T-helper 2 cell treated with Interferon-gamma antibody and Interleukin-4, amounts not matched to agents 5 μg/mL and 100 μg/mL, for 36 hours (primary cell): ENCODE measurements around the gene AATK.

Experiments used
- DNase-seq: peaks from one replicate; pipeline ENCODE4 v3.0.0; 2021; ENCODE audit warnings: low spot score
- H3K27ac Mint-ChIP-seq: one replicate; pipeline ENCODE4 v1.8.0; 2021; ENCODE audit warnings: mild to moderate bottlenecking, mixed read lengths
- H3K27me3 Mint-ChIP-seq: one replicate; pipeline ENCODE4 v1.8.0; 2021; ENCODE audit warnings: low read depth, mixed read lengths
- H3K36me3 Mint-ChIP-seq: one replicate; pipeline ENCODE4 v1.8.0; 2021; ENCODE audit warnings: low read depth, mixed read lengths
- H3K4me1 Mint-ChIP-seq: one replicate; pipeline ENCODE4 v1.8.0; 2021; ENCODE audit warnings: low read depth, mixed read lengths
- H3K4me3 Mint-ChIP-seq: one replicate; pipeline ENCODE4 v1.8.0; 2022; ENCODE audit warnings: mild to moderate bottlenecking, moderate library complexity, mixed read lengths
- H3K9me3 Mint-ChIP-seq: one replicate; pipeline ENCODE4 v1.8.0; 2021; ENCODE audit warnings: mixed read lengths

The AATK gene

GRCh38 chr17:81143717-81144422 is 22.2 kb downstream of the AATK start:
- no peak for DNase-seq
- peaks cover 2% of the 10 kb centered on the region for H3K9me3 Mint-ChIP-seq
- no peak overlapping the region for H3K27ac Mint-ChIP-seq
- no peaks in the 10 kb centered on the region for H3K4me1 Mint-ChIP-seq
- no peaks in the 10 kb centered on the region for H3K36me3 Mint-ChIP-seq
- H3K27me3 Mint-ChIP-seq: no peaks in the 10 kb centered on the region
- no peak overlapping the region for H3K4me3 Mint-ChIP-seq

DNA sequence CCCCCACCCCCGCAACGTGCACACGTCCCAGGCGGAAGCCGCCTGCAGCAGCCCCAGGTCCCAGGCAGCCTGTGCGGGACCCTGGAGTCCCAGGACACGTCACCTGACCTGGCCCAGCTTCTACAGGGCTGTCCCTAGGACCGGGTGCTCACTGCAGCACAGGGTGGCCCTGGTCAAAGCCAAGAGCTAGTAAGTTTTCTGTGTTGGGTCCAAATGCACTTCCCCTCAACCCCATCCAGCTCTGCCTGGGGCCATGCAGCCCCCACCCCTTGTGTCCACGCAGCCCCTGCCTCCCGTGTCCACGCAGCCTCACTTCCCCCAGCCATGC is 22.9 kb downstream of the AATK start:
- no peaks in the 10 kb centered on the region for H3K27me3 Mint-ChIP-seq
- no peak overlapping the region for H3K27ac Mint-ChIP-seq
- DNase-seq: no peak
- no peaks in the 10 kb centered on the region for H3K4me1 Mint-ChIP-seq
- no peak overlapping the region for H3K4me3 Mint-ChIP-seq
- H3K36me3 Mint-ChIP-seq: no peaks in the 10 kb centered on the region
- peaks cover 9% of the 10 kb centered on the region for H3K9me3 Mint-ChIP-seq

DNA sequence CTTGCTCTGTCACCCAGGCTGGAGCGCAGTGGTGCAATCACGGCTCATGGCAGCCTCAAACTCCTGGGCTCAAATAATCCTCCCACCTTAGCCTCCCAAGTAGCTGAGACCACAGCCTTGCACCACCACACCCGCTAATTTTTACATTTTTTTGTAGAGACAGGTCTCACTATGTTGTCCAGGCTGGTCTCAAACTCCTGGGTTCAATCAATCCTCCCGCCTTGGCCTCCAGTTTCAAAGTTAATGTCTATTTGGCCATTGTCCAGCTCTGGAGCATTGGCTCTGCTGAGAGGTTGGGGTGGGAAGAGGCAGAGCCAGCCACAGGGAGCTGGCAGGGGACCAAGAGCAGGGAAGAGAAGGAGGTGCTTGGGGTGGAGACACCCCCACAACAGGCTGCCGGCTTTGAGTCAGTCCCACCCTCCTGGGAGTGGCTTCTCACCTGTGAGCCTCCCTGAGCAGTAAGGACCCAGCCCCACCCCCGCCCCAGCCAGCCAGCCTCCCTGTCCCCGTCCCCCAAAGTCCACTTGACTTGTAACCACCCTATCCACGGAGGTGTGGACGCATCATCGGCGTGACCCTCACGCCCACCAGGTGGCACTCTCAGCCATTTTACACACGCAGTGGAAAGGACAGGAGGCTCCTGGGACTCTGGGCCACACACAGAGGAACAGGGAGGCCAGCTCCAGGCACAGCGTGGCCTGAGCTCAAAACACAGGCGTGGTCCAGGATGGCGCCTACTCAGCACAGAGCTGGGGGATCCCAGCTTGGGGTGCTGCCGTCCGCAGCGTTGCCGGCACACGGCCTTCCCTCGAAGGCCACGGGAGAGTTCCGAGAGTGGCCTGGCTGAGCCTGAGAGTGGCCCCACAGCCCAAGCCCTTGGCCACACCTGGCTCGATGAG is 23.5 kb downstream of the AATK start:
- Mint-ChIP-seq H3K4me3 (no peak overlapping the region), H3K27me3 (no peaks in the 10 kb centered on the region), H3K4me1 (no peaks in the 10 kb centered on the region), H3K9me3 (peaks cover 15% of the 10 kb centered on the region), H3K36me3 (no peaks in the 10 kb centered on the region), H3K27ac (no peak overlapping the region)
- DNase-seq: peak; percentile 40

GRCh38 chr17:81140695-81141094 is 25.3 kb downstream of the AATK start:
- Mint-ChIP-seq H3K9me3 (peaks cover 17% of the 10 kb centered on the region), H3K27ac (no peak overlapping the region), H3K4me1 (no peaks in the 10 kb centered on the region), H3K27me3 (no peaks in the 10 kb centered on the region), H3K36me3 (no peaks in the 10 kb centered on the region), H3K4me3 (no peak overlapping the region)
- no peak for DNase-seq

DNA sequence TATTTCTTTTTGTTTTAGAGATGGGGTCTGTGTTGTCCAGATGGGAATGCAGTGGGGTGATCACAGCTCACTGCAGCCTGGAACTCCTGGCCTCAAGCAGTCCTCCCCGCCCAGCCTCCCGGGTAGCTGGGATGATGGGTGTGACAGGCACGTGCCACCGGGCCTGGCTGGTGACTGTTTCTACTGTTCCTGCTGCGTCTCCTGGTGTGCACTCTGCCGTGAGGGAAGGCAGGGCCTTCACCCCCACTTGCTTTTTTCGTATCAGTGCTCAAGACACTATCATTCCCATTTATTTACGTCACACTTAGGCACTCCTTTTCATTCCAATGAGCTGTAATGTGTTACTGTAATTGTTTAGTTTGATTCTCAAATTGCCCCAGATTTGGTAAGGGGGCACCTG is 26.0 kb downstream of the AATK start:
- no peak overlapping the region for H3K4me3 Mint-ChIP-seq
- no peaks in the 10 kb centered on the region for H3K36me3 Mint-ChIP-seq
- H3K27me3 Mint-ChIP-seq: no peaks in the 10 kb centered on the region
- H3K9me3 Mint-ChIP-seq: peaks cover 17% of the 10 kb centered on the region
- H3K27ac Mint-ChIP-seq: no peak overlapping the region
- no peak for DNase-seq
- H3K4me1 Mint-ChIP-seq: no peaks in the 10 kb centered on the region

- H3K36me3 Mint-ChIP-seq: no peaks in the 10 kb centered on the region
- no peak overlapping the region for H3K27ac Mint-ChIP-seq
These were observed 26.6 kb downstream of the AATK start for GRCh38 chr17:81139428-81139827.

GRCh38 chr17:81138500-81138899 is 27.5 kb downstream of the AATK start:
- DNase-seq: no peak
- Mint-ChIP-seq H3K9me3 (peaks cover 17% of the 10 kb centered on the region), H3K4me3 (no peak overlapping the region), H3K27me3 (no peaks in the 10 kb centered on the region), H3K36me3 (no peaks in the 10 kb centered on the region), H3K27ac (no peak overlapping the region), H3K4me1 (no peaks in the 10 kb centered on the region)

More at GRCh38 chr17:81139428-81139827, 26.6 kb downstream of the AATK start:
- Mint-ChIP-seq H3K9me3 (peaks cover 17% of the 10 kb centered on the region), H3K4me1 (no peaks in the 10 kb centered on the region), H3K27me3 (no peaks in the 10 kb centered on the region), H3K4me3 (no peak overlapping the region)
- DNase-seq: no peak

DNA sequence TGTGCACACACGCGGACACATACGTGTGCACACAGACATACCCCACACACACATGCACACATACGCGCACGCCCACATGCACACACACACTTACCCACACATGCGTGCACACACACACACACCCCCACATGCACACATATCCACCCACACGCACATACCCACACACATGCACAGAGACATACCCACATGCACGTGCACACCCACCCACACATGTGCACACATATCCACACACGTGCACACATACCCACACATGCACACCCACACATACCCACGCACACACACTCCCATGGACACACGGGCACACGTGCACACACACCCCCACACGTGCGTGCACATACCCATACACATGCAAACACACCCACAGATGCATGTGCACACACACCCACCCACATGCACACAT is 27.9 kb downstream of the AATK start:
- Mint-ChIP-seq H3K9me3 (peaks cover 17% of the 10 kb centered on the region), H3K27ac (no peak overlapping the region), H3K4me1 (no peaks in the 10 kb centered on the region), H3K36me3 (no peaks in the 10 kb centered on the region), H3K4me3 (no peak overlapping the region), H3K27me3 (no peaks in the 10 kb centered on the region)
- no peak for DNase-seq

GRCh38 chr17:81137248-81137647 is 28.8 kb downstream of the AATK start:
- Mint-ChIP-seq H3K27me3 (no peaks in the 10 kb centered on the region), H3K9me3 (peaks cover 17% of the 10 kb centered on the region), H3K27ac (no peak overlapping the region), H3K36me3 (no peaks in the 10 kb centered on the region), H3K4me1 (no peaks in the 10 kb centered on the region), H3K4me3 (no peak overlapping the region)
- DNase-seq: no peak

DNA sequence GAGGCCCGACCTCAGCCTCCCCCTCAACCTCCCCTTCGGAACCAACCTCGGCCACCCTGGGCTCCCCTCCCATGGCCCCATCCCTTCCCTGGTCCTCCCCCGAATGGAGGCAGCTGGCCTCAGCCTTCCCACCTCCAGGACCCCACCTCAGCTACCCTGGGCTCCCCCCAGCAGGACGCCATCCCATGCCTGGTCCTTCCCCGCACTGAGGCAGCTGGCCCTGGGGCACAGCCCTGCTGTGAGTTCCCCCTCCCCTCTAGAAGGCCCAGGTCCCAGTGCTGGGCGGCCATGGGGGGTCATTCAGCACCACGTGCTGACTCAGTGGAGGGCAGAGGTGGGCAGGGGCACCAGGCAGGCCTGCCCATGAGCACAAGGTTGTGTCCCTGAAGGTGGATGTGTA is 29.7 kb downstream of the AATK start:
- H3K36me3 Mint-ChIP-seq: no peaks in the 10 kb centered on the region
- no peaks in the 10 kb centered on the region for H3K27me3 Mint-ChIP-seq
- no peak overlapping the region for H3K4me3 Mint-ChIP-seq
- H3K9me3 Mint-ChIP-seq: peaks cover 17% of the 10 kb centered on the region
- no peak for DNase-seq
- no peaks in the 10 kb centered on the region for H3K4me1 Mint-ChIP-seq
- no peak overlapping the region for H3K27ac Mint-ChIP-seq

DNA sequence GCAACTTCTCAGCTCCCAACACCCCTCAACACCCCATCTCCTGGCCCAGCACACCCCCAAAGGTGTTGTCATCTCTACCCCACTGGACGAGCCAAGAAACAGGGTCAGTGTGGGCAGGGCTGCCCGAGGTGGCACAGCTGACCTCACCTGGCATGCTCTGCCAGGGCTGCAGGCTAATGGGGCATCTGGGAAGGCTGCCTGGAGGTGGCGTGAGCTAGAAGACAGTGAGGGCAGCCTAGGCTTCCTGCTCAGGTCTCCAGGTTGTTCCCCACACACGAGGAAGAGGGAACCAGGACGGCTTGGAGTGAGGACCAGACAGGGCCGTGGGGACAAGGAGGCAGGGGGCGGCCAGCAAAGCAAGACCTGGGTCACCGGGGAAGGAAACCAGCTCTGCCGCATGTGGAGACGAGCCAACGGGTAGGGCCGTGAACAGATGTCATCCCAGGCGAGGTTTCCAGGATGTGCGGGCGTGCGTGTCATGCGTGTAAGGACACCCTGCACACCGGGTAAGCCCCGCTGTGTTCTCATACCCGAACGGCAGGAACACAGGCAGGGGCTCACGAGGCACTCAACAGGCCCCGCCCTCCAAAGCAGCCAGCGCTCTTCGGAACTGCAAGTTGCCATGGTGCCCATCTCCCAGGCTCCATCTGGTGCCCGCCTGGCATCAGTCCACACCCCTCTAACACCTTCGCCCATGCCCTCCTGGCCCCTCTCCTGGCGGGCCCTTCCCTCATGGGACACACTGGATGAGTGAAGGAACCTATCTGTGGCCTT is 30.3 kb downstream of the AATK start:
- H3K4me1 Mint-ChIP-seq: no peaks in the 10 kb centered on the region
- H3K27me3 Mint-ChIP-seq: no peaks in the 10 kb centered on the region
- no peak overlapping the region for H3K27ac Mint-ChIP-seq
- no peak for DNase-seq
- no peak overlapping the region for H3K4me3 Mint-ChIP-seq
- no peaks in the 10 kb centered on the region for H3K36me3 Mint-ChIP-seq
- H3K9me3 Mint-ChIP-seq: peaks cover 17% of the 10 kb centered on the region

DNA sequence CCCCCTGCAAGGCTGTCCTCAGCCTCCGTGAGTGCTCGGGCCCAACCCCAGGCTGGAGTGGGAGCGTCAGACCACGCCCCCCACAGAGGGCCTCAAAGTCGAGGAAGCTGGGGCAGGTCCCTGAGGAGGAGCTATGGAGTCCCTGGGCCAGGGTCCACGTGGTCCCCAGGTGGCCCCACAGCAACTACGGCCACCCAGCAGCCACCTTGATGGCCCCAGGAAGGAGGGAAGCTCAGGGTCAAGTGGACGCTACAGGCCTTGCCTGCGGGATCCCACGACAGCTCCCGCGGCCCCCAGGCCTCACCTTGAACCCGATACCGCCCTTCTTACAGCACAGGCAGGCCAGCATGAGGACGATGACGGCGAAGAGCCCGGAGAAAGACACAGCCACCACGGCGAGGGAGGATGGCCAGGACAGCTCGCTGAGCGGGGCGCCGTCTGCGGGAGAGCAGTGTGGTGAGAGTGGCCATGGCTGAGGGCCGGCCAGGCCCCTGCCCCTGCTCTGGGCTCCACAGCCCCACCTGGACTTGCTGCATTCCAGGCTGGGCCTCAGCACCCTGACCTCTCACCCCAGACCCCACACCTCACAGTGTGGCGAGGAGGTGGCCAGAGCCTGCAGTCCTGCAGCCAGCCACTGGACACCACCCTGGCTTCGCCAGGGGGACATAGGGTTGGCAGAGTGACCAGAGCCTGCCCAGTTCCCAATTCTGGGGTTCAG is 31.8 kb downstream of the AATK start:
- H3K27me3 Mint-ChIP-seq: no peaks in the 10 kb centered on the region
- H3K27ac Mint-ChIP-seq: no peak overlapping the region
- no peaks in the 10 kb centered on the region for H3K4me1 Mint-ChIP-seq
- H3K9me3 Mint-ChIP-seq: peaks cover 17% of the 10 kb centered on the region
- DNase-seq: no peak
- H3K4me3 Mint-ChIP-seq: no peak overlapping the region
- no peaks in the 10 kb centered on the region for H3K36me3 Mint-ChIP-seq

DNA sequence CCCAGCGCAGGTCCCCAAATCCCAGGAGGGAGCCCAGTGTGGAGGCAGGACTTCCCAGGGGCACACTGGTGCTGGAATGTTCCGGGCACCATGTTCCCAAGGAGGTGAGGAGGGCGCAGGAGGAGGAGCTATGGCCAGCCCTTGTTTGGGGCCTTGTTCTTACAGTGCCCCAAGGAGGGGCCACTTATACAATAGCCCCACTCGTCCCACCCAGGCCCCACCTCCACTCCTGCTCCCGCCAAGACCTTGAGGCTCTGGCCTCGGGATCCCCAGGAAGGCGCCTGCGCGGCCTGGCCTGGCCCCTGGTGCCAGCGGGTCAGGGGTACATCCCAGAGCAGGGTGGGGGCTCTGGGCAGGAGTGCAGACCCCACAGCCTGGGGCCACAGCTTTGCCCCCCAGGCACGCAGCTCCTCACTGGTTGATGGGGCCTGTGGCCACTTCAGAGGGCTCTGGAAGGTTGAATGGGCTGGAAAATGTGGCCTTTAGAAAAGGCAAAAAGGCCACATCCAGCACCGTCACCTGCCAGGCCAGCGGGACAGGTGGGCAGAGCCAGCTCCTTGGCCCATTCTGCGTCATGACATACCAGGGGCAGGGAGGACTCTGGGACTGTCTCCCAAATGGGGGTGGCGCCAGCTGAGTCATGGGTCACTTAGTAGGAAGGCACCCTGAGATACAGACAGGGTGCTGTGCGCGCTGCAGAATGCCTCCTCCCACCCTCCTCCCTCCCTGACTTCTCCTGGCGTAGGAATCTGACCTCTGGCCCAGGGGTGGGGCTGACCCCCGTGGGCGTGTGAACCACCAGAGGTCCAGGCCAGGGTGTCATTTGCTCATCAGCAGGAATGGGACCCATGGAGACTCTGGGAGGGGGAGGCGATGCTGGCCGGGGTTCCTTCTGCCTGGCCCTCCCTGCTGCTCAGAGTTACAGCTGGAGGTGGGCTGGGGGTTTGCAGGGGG is 33.0 kb downstream of the AATK start:
- Mint-ChIP-seq H3K27me3 (no peaks in the 10 kb centered on the region), H3K27ac (no peak overlapping the region), H3K4me3 (no peak overlapping the region), H3K4me1 (no peaks in the 10 kb centered on the region), H3K36me3 (no peaks in the 10 kb centered on the region), H3K9me3 (peaks cover 7% of the 10 kb centered on the region)
- DNase-seq: no peak
